GM18507 (cell line): ENCODE data around the gene FAM163A.
"Not testable (repeated sequence)": the region's sequence is repeated elsewhere in the genome, so short reads cannot be mapped to it uniquely, and the experiment has no call there.

Source experiments
- DNase-seq: peaks from one replicate; pipeline ENCODE4 v3.0.0; 2011; ENCODE audit warnings: low read depth; ENCODE audit not compliant: insufficient read length; ENCODE audit errors: extremely low spot score
- FAIRE-seq: peaks from 2 replicates; lab custom pipeline; 2011; peaks lifted over from hg19 to GRCh38; lab: Jason Lieb, UNC

Gene FAM163A

GRCh38 chr1:179785728-179786127 is 42.6 kb downstream of the FAM163A start:
- FAIRE-seq (no peak), DNase-seq (no peak)

DNA sequence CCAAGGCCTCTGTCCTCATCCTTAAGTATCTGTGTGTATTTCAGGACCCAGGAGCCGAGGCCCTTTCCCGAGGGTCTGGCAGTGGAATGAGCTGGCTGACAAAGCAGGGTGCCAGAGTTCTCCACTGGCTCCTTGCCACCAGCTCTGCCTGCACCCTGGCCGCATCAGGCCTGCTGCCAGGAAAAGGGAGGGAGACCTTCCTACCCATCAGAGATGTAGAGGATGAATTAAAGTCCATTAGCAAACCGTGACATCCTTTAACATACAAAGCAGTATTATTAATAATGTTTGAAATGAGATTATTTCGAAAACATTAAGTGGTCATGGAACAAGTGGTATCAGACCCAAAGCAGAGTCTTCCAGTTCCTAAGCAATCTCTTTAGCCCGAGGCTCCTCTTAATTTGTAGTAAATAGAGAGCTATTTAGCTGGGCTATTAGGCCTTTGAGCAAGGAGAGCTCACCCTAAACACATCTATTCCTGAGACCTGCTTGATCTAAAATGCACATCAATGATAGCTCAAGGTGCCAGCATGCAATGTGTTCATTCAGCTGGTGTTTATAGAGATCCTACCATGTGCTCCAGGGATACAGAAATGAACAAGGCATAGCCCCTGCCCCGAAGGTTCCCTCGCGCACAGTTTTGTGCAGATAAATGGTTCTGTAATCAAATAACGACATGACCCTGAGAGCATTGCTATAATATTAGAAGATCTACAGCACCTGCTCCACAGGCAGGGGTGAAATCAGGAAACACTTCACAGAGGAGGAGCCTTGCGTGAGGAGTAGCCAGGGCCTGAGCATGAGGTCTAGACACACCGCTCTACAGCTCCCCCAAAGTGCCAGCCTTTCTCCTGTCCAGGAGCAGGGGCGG is 44.0 kb downstream of the FAM163A start:
- no peak for FAIRE-seq
- no peak for DNase-seq

GRCh38 chr1:179788259-179788658 is 45.2 kb downstream of the FAM163A start:
- no peak for FAIRE-seq
- no peak for DNase-seq

DNA sequence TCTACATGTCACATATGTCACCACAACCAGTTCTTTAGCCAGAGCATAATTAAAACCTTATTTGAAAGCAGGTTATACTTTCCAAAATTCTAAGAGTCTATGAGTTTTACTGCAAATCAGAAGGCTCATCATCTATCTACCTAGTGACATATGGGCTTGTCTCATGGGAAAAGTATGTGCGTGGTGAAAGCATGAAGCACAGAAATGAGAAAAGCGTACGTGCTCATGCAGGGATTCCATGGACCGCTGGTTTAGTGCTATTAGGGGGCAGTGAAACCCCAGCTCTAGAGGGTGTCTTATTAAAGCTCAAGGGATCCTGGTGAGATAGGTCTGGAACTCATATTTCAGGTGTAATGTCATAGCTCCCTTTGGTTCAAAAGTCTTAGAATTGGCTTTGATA is 50.2 kb downstream of the FAM163A start:
- DNase-seq (no peak), FAIRE-seq (no peak)

GRCh38 chr1:179794146-179794545 is 51.1 kb downstream of the FAM163A start:
- no peak for FAIRE-seq
- DNase-seq = no peak

GRCh38 chr1:179794669-179795068 is 51.6 kb downstream of the FAM163A start:
- FAIRE-seq = no peak
- DNase-seq = no peak

DNA sequence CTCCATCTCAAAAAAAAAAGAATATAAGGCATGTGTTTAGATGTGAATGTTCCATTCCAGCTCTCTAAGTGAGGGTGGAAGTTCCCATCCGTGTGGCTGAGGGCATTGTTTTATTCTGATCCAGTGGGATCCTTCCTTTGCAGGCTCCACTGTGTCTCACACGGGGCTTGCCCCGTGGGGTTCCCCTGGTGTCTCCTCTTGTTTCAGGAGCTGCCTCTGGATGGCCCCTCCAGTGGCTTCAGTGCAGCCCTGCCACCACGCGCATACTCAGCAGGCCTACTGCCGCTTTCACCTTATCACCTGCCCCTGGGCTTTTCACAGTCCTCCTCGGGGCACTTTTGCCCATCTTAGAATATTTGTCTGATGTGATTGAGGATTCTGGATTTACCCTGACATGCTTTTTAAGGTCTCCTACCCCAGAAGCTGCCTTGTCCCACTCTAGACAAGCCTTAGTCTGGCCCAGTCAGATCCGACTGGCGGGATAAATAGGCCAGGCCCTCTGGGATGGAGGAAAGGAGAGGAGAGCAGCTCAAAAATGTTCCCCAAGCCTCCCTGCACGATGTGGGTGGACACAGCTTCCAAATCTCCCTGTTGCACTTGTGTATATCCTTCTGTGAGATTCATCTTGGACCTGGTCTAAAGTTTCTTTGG is 55.2 kb downstream of the FAM163A start:
- DNase-seq (no peak), FAIRE-seq (no peak)

DNA sequence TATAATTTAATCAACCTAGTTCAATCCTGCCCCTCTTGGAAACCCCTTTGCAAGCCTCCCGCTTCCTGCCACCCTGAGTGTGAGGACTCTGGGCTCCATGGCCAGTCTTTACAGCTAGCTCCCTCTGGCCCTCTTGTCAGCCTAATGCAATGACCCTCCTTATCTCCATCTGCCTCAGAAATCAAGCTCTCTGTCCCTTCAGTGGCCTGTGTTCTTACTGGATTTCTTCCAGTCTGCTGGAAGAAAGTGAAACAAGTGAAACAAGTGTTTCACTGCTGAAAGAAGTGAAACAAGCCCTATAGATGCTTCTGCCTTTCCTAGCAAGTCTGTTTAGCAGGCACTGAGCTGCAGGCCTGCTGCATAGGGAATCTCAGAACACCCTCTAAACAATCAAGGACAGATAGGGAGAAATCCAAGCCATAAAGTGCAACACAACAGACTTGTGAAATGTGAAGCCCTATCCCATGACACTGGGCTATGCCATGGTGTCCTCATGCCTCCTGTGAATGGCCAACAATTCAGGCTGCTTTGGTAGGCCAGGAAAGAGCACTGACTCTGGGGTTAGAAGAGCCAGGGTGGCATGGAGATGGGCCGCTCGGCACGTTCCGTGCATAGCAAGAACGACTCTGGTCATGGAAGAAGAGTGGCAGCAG is 55.9 kb downstream of the FAM163A start:
- no peak for FAIRE-seq
- no peak for DNase-seq

DNA sequence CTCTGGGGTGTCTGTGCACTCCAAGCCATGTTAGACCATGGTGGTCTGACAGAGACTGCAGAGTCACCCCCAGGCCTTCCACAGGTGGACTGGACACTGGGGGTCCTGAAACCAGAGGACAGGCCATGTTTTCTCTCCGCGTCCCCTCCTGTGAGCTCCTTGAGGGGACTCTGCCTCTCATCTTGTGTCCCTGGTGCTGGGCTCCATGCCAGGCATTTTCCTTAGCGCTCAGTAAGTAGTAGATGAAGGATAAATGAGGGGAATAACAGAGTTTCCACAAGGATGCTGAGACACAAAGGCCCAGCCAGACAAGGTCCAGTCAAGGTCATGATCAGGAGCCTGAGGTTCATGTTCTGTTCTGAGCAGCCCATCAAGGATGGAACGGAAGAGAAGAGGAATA is 57.4 kb downstream of the FAM163A start:
- DNase-seq (no peak), FAIRE-seq (no peak)

DNA sequence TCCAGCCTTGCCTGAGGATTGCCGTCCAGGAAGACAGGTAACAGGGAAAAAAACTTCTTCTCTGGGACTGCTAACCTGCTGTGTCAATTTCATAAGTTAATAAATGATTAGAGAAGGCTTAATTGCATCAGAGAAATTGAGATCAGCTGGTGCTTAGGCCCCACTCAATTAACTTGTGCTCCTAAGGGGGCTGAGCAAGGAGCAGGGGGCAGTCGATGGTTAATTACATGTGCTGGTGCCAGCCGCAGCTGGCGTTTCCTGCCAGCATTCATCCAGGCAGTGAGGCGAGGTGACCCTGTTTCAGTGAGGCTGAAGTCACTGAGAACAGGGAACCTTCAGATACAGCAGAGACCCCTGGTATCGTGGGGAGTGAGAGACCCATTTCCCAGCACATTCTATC is 60.0 kb downstream of the FAM163A start:
- DNase-seq = no peak
- FAIRE-seq = no peak

GRCh38 chr1:179803918-179804317 is 60.8 kb downstream of the FAM163A start:
- FAIRE-seq = no peak

GRCh38 chr1:179804417-179804816 is 61.3 kb downstream of the FAM163A start:
- DNase-seq, FAIRE-seq: not testable (repeated sequence)

More at GRCh38 chr1:179803918-179804317, 60.8 kb downstream of the FAM163A start:
- no peak for DNase-seq

DNA sequence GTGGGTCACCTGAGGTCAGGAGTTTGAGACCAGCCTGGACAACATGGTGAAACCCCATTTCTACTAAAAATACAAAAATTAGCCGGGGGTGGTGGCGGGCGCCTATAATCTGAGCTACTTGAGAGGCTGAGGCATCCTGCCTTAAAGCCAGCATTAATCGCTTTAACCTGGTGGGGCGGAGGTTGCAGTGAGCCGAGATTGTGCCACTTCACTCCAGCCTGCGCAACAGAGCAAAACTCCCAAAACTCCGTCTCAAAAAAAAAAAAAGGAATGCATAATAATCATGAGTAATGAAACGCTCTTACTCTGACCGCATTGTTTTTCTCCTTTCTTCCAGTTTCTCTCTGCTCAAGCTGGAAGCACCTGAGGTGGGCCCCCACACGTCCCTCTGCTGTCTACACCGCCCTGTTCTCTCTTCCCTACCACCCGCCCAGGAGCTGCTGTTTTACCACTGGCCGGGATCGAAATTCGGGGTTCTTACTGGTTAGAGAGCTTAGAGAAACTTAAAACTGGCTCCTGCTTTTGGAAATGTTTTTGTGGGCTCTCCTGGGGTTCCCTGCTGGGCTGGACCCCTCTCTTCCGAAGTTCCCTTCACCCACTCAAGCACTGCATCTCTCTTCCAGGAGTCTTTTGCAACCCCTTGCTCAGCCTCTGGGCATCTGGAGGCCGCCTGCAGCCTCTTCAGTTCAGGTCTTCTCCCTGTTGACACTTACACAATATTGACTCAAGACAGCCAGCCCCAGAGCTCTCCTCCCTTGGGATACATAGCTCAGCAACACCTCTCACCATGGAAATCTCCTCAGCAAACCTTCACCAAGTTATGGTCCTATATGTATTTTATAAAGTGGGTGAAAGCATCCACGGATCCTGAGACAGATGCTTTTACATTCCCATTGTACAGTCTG is 62.5 kb downstream of the FAM163A start:
- DNase-seq = no peak
- FAIRE-seq = no peak

- no peak for DNase-seq
- FAIRE-seq = no peak
Observed at GRCh38 chr1:179806333-179806732, 63.2 kb downstream of the FAM163A start.

GRCh38 chr1:179807291-179807690 is 64.2 kb downstream of the FAM163A start:
- no peak for DNase-seq
- FAIRE-seq = no peak

- DNase-seq = no peak
- no peak for FAIRE-seq
Observed at GRCh38 chr1:179807691-179808485, 64.8 kb downstream of the FAM163A start.

- DNase-seq = no peak
- no peak for FAIRE-seq
Observed at GRCh38 chr1:179808503-179808902, 65.4 kb downstream of the FAM163A start.

DNA sequence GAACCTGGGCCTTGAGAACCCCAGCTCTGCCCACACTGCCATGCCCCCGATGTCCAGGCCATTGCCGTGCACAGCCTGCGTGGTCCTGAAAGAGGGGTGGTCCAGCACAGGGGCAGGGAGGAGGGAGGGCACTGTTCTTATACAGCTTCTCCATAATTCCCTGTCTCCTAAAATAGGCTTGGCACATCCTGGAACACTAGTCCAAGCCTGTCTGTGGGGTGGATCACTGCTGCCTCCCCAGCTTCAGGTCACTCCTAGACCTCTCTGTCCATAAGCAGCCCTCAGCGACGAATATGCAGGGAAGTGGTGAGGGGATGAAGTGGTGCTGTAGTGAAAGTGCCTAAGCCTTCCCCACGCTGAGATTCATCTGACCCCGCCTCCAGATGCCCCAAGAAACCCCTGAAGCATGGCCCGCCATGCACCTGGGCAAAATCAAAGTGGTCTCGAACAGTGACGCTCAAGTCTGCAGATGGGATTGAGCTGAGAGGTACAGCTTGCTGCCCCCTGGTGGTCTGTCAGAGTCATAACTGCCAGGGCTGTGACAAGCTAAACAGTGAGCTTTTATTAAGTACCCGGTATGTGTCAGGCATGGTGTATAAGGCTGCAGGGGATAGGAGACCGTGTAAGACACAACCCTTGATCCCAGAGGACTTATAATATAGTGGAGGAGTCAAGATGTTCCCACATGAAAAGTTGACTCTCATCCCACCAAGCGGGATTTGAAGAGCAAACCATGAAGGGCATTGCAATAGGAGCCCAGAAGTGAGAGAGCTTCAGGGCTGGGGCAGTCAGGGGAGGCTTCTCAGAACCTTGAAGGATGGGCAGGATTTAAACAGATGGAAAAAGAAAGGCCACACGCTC is 66.6 kb downstream of the FAM163A start:
- peak; percentile 88 for FAIRE-seq

More for the DNA sequence above, 66.6 kb downstream of the FAM163A start:
- peak; percentile 28 for DNase-seq
